ENCODE measurements around the gene SLC26A8. TPM values are rescaled to one million over a fixed set of nuclear protein-coding genes. Genes with fewer than 3 reads are reported as not detected.
A peak's percentile ranks its signal among the peaks of the same experiment; 100 is the strongest.

Gene SLC26A8
- total RNA-seq, 4 donors from 2014 or later = 0.30 to 1.1 TPM; not detected in 2

GRCh38 chr6:36070252-36070651, 45.8 kb upstream of the SLC26A8 start:
- TF ChIP-seq POLR2A (IDR thresholded peaks at IDR 0.05) = no peak
- TF ChIP-seq CTCF (IDR thresholded peaks at IDR 0.05) = no peak
- no peak for TF ChIP-seq EP300 (IDR thresholded peaks at IDR 0.05)
- H3K36me3 ChIP-seq = peaks cover 0 to 5% (median 0%) of the 10 kb centered on the region in 3 donors
- no peak overlapping the region for H3K4me3 ChIP-seq
- DNase-seq (ENCODE audit: low spot score in 2 of 2) = no peak
- 78 to 88% methylated on average over 3 of the region's 3 CpGs for WGBS, 2 donors
- H3K4me1 ChIP-seq = peaks cover 0 to 53% (median 16%) of the 10 kb centered on the region in 4 donors
- H3K27me3 ChIP-seq = no peaks in the 10 kb centered on the region
- no peaks in the 10 kb centered on the region for H3K9me3 ChIP-seq
- no peak overlapping the region for H3K27ac ChIP-seq

GRCh38 chr6:36069573-36069972, 45.1 kb upstream of the SLC26A8 start:
- TF ChIP-seq POLR2A (IDR thresholded peaks at IDR 0.05) = no peak
- no peak for TF ChIP-seq CTCF (IDR thresholded peaks at IDR 0.05)
- TF ChIP-seq EP300 (IDR thresholded peaks at IDR 0.05) = no peak
- peaks cover 0 to 59% (median 21%) of the 10 kb centered on the region in 4 donors for H3K4me1 ChIP-seq
- 56 to 62% methylated on average over 1 of the region's 1 CpG for WGBS, 2 donors

GRCh38 chr6:36068586-36068985, 44.1 kb upstream of the SLC26A8 start:
- DNase-seq (ENCODE audit: low spot score in 2 of 2) = no peak
- Histone ChIP-seq H3K4me1 (peaks cover 0 to 69% (median 23%) of the 10 kb centered on the region in 4 donors), H3K27ac (no peak overlapping the region), H3K27me3 (no peaks in the 10 kb centered on the region), H3K9me3 (no peaks in the 10 kb centered on the region), H3K4me3 (no peak overlapping the region), H3K36me3 (no peaks in the 10 kb centered on the region)
- WGBS, 2 donors = 58 to 63% methylated on average over 3 of the region's 3 CpGs
- TF ChIP-seq CTCF (IDR thresholded peaks at IDR 0.05) (no peak), EP300 (IDR thresholded peaks at IDR 0.05) (no peak), POLR2A (IDR thresholded peaks at IDR 0.05) (no peak)

More at GRCh38 chr6:36069573-36069972, 45.1 kb upstream of the SLC26A8 start:
- Histone ChIP-seq H3K27me3 (no peaks in the 10 kb centered on the region), H3K36me3 (peaks cover 0 to 2% (median 0%) of the 10 kb centered on the region in 3 donors), H3K9me3 (no peaks in the 10 kb centered on the region), H3K4me3 (no peak overlapping the region), H3K27ac (no peak overlapping the region)
- no peak for DNase-seq (ENCODE audit: low spot score in 2 of 2)

- no peak for TF ChIP-seq EP300 (IDR thresholded peaks at IDR 0.05)
- TF ChIP-seq POLR2A (IDR thresholded peaks at IDR 0.05) = no peak
- TF ChIP-seq CTCF (IDR thresholded peaks at IDR 0.05) = no peak
- H3K36me3 ChIP-seq = no peaks in the 10 kb centered on the region
- no peak overlapping the region for H3K4me3 ChIP-seq
- DNase-seq (ENCODE audit: low spot score in 2 of 2) = no peak
- peaks cover 0 to 71% (median 23%) of the 10 kb centered on the region in 4 donors for H3K4me1 ChIP-seq
- no peaks in the 10 kb centered on the region for H3K9me3 ChIP-seq
- no peak overlapping the region for H3K27ac ChIP-seq
- no peaks in the 10 kb centered on the region for H3K27me3 ChIP-seq
Measured at GRCh38 chr6:36068012-36068392, 43.6 kb upstream of the SLC26A8 start.

GRCh38 chr6:36067374-36068011, 43.1 kb upstream of the SLC26A8 start:
- 59 to 62% methylated on average over 3 of the region's 3 CpGs for WGBS, 2 donors
- TF ChIP-seq POLR2A (IDR thresholded peaks at IDR 0.05) = no peak
- no peak for TF ChIP-seq EP300 (IDR thresholded peaks at IDR 0.05)
- no peak for TF ChIP-seq CTCF (IDR thresholded peaks at IDR 0.05)
- no peak for DNase-seq (ENCODE audit: low spot score in 2 of 2)
- Histone ChIP-seq H3K27me3 (no peaks in the 10 kb centered on the region), H3K27ac (peak overlapping the region in 1 of 4 donors; percentile 22), H3K4me1 (peaks cover 0 to 71% (median 23%) of the 10 kb centered on the region in 4 donors), H3K36me3 (no peaks in the 10 kb centered on the region), H3K4me3 (no peak overlapping the region), H3K9me3 (no peaks in the 10 kb centered on the region)

Data from tibial nerve (tissue), 4 donors.